IPS DF 4.7 (cell line): ENCODE results near the gene IRF1.
"Not testable (repeated sequence)": the region's sequence is repeated elsewhere in the genome, so short reads cannot be mapped to it uniquely, and the experiment has no call there.

ENCODE experiments used
- DNase-seq: peaks from one replicate; pipeline ENCODE4 v3.0.0-alpha.2; 2013; ENCODE audit warnings: low spot score; ENCODE audit errors: extremely low read depth

Gene IRF1

DNA sequence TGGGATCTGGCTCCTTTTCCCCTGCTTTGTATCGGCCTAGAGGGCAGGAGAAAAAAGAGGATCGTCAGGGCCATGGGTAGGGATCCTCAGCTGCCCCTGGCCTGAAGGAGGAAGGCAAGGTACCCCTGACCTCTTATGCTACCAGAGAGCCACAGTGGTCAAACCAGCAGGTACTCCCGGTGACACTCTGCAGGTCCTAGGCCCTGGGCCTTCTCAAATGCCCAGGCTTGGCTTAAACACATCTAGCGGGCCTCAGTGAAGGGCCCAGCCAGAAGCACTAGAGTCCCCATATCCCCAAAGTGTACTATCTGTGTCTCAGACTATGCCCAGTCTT is 3.5 kb downstream of the IRF1 start:
- DNase-seq = no peak

DNA sequence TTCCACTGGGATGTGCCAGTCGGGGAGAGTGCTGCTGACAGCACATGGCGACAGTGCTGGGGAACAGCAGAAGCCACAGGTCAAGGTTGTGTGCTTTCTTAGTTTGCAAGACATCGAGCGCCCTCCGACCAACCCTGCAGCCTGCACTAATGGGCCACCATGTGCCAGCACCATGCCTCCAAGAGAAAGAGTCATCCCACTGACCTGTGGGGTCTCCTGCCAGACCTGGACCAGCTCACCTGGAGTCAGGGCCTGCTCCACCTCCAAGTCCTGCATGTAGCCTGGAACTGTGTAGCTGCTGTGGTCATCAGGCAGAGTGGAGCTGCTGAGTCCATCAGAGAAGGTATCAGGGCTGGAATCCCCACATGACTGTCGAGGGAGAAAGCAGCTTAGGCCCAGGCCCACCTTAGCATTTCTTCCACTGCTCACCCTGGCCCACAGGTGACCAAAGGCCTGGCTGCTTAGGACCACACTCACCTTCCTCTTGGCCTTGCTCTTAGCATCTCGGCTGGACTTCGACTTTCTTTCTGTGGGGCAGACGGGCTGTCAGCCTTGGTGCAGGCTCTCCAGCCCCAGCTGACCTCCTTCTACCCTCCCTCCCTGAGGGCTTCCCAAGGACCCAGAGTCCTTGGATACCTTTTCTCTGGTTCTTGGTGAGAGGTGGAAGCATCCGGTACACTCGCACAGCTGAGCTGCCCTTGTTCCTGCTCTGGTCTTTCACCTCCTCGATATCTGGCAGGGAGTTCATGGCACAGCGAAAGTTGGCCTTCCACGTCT is 4.1 kb downstream of the IRF1 start:
- no peak for DNase-seq

DNA sequence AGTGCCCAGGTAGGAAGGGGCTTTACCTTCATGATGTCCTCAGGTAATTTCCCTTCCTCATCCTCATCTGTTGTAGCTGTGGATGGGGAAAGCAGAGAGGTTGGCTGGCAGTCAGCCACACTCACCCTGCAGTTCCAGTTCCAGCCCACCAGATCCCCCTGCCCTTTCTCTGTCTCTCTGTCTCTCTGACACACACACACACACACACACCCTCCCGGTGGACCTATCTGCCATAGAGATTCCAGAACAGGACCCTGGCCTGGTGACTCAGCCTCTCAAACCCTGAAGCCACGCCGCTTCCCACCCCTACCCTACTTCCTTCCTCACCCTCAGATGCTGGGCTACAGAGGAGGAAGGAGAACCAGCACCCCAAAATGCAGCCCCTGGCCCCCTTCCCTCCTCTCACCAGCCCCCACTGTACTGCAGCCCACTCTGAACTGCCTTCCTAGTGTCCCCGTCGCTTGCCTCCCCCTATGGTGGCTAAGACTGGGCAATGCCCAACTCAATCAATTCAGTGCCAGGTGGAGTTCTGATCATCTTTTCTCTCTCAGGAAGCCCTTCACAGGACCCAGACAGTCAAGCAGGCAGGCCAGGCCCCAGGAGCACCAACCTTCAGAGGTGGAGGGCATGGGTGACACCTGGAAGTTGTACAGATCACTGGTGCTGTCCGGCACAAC is 4.8 kb downstream of the IRF1 start:
- DNase-seq = no peak

DNA sequence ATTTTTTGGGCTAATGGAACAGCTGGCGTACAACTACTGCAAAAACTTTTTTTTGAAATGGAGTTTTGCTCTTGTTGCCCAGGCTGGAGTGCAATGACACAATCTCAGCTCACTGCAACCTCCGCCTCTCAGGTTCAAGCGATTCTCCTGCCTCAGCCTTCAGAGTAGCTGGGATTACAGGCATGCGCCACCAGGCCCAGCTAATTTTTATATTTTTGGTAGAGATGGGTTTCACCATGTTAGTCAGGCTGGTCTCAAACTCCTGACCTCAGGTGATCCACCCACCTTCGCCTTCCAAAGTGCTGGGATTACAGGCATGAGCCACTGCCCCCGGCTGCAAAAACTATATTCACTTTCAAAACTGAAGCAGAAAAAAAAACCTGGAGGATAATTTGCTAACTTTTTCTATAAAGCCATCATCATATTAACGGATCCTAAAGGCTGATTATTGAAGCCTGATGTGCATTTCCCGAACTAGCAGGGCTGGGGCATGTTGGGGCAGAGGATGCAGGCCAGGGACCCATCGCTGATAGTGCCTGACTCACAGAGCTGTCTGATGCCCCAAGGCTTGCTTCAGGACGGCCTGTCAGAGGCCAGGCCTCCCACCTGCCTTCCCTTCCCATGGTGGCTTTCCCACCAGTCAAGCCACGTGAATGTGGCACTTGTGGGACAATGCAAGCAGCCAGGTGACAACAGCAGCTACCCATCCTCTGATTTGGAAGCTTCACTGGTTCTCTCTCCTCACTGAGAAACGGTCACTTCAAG is 5.5 kb downstream of the IRF1 start:
- DNase-seq = not testable (repeated sequence)

DNA sequence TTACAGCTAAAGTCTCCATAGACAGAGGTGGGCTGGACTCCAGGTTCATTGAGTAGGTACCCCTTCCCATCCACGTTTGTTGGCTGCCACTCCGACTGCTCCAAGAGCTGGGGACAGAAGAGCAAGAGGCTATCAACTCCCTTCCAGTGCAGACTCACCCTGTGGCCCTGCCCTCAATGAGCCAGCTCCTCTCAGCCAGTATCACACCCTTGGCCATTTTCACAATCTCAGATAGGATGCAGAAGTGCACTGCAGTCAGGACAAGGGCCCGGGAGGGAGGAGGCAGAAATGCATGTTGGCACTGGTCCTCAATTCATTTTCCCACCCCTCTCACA is 6.2 kb downstream of the IRF1 start:
- no peak for DNase-seq

DNA sequence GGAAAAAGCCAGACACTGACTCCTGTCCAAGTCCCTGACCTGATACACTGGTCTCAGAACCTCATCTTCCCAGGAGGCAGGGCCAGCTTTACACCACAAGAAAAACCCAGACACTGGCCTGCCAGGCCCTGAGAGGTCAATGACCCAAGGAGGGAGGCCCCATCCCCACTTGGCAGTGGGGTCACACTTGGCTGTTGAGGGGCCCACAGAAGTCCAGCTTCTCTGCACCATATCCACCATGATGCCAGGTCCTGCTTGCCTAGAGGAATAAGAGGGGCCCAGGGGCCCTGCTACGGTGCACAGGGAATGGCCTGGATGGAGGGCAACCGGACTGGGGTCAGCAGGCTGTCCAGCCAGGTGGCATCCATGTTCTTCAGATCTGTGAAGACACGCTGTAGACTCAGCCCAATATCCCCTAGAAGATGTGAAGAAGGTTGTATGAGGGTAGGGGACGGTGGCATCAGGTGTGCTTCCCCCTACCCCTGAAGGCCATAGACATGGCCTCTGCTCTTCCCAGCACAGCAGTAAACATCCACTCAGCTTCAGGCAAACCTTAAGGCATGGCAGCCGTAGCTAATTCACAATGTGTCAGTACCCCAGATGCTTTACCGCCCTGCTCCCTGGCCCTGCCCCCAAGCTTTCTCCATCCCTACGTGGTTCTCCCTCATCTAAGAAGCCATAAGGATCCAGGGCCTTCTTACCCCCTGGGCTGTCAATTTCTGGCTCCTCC is 6.7 kb downstream of the IRF1 start:
- no peak for DNase-seq

DNA sequence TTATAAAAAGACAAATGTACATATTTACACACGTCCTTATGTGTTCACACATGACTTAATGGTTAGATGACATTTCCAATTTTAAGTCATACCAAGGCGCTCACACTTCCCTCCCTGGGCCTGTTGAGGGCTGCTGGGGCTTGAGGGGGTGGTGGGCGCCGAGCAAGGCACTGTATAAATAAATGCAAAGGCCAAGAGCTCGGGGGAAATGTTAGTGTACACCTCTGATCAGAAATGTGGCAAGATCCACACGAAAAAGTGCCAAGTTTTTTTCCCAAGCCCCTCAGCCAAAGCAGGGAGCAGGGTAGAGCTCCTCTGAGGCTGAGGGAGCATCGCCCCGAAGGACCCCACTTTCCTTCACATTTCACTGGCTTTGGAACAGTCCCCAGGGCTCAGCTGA is 7.5 kb downstream of the IRF1 start:
- no peak for DNase-seq

DNA sequence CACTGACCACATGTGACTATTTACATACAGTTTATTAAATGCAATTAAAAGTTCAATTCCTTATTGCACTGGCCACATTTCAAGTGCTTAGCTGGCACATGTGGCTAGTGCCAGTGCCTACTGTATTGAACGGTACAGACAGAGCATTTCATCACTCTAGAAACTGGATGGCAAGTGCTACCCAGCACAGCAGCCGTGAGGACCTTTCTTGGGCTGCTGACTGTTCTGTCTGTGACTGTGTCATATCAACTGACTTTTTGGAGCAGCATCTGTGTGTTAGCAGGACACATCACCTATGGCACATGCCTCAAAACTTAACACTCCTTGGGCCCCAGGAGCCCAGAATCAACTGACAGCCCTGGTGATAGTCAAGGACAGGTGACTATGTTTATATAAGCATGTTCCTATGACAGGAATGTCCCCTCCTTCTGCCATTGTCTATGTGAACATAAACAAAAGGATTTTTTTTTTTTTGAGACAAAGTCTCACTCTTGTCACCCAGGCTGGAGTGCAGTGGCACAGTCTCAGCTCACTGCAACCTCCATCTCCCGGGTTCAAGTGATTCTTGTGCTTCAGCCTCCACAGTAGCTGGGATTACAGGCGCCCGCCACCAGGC is 8.9 kb downstream of the IRF1 start:
- DNase-seq = no peak

DNA sequence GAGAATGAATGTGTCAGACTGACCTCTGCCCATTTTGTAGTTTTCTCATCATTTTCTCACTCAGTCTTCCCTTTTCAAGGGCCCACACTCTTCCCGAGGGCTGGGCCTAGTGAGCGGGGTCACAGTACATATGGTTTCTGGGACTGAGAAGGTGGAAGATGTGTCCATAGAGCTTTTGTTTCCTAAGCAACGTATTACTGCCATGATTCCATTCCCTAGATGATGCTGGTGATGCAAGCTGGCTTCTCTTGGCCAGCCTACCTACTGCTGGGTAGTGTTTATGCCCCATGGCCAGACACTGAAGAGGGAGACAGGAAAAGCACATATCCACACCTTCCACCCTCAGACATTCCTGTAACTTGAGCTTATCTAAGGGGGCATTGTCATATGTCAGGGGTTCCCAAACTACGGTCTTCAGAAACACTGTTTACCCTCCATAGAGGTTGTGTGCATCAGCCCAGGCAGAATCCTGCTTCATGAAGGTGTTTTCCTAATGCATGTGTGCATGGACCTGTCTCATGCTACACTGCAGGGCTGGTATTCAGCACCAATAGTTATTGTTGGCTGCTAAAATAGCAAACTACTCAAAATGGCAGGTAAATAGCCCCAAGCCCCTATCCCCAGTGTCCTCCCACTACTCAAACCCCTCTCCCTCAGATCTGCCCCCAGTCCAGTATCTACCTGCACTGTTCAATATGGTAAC is 9.5 kb downstream of the IRF1 start:
- DNase-seq = no peak

DNA sequence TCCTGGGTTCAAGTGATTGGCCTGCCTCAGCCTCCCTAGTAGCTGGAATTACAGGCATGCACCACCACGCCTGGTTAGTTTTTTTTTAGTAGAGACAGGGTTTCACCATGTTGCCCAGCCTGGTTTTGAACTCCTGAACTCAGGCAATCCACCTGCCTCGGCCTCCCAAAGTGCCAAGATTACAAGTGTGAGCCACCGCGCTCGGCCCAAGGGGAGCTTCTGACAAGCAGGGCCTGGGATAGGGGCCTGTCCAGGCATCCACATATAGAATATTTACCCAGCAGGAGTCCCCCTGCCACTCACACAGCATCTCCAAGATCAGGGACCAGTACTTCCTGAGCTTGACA is 10.1 kb downstream of the IRF1 start:
- no peak for DNase-seq

DNA sequence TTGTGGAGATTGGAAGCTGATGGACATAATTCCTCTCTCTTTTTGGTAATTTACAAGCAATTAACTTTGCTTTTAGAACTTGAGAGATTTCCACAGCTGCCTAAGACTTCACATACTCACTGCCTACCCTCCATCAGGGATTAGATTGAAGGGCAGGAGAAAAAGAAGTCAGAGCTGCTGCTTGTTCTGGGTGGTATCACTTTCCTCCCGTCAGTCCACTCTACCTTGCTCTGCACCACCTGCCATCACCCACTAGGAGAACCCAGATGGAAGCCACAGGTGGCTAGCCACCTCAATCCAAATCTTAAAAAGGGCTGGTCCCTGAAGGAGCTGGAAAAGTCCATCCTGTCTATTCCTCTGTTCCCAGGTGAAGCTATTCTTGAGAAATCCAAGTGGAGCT is 10.5 kb downstream of the IRF1 start:
- no peak for DNase-seq

DNA sequence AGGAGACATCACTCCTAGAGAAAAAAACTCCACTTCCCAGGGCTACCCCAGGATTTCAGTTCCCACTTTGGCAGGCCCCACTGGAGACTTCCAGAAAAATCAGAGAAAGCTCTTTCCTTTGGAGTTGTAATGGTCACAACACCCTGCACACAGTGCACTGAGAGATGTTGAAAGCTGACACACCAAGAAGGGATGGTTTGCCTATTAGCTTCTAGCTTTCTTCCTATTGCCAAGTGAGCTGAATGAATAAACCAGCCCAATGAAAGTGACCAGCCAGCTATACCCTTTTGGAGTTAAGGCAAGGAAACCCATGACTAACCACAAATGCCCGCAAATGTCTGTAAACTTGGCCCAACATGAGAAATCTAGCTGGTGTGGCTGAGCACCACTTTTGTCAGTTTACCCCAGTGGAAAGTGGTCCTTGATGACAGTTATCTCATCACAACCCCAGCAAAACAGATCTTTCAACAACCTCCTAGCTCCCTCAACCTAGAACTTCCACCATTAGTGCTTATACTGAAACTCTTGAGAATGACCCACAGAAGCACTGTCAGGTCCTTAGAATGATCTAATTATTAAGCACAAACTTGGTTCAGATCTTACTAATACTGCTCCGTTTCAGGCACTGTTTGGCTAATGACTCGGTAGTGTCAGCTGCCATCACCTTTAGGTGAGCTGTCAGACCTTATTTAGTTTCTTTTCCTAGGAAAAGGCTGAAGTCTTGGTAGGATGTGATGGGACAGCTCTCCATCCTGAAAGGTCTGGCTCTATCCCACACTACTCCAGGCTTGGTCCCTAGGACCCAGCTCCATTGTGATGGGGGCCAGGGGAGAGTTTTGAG is 11.2 kb downstream of the IRF1 start:
- DNase-seq = no peak

DNA sequence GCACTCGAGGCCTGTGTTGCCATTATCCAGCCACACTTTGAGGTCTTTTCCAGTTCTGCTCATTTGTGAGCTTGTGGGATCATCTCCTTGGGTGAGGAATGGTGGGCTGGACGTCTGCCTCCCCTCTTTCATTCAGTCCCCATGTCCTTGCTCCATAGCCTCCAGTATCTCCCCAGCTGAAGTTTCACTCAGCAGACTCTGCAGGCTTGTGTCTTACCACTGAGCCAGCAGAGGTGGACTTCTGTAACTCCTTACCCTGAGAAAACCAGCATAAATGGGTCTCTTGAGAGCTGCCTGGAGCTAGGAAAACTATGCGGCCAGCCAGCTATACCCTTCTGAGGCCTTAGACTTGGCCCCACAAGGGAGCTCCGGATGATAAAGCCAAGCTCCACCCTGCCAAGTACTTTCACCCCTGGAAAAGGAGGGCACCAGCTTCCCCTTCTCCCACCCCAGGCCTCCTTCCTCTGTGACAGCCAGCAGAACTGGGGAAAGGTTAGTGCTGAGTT is 12.2 kb downstream of the IRF1 start:
- no peak for DNase-seq

DNA sequence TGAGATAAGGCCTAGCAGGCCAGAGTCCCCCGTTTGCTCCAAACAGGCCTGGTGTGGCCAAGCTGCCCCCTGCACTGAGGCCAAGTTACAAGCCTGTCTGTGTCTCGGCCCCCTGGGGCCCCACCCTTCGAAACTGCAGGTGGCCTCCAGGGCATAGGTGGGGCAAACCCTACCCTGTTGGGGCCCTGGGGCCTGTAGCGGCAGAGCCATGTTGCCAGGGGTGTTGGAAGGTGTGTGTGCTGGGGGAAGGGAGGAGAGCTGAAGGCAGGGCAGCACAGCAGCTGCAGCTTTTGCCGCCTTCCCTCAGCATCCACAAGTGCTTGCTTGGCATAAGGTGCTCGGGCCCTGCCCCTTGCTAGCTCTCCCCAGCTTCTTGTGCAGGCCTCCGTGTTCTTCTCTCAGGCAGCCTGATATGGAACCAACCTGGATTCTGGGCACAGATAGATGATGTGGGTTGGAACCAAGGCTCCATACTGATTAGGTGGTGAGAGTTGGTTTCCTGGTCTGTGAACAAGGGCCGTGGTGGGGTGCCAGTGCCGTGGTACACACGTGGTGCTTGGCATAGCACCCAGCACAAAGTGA is 12.7 kb downstream of the IRF1 start:
- DNase-seq = no peak

DNA sequence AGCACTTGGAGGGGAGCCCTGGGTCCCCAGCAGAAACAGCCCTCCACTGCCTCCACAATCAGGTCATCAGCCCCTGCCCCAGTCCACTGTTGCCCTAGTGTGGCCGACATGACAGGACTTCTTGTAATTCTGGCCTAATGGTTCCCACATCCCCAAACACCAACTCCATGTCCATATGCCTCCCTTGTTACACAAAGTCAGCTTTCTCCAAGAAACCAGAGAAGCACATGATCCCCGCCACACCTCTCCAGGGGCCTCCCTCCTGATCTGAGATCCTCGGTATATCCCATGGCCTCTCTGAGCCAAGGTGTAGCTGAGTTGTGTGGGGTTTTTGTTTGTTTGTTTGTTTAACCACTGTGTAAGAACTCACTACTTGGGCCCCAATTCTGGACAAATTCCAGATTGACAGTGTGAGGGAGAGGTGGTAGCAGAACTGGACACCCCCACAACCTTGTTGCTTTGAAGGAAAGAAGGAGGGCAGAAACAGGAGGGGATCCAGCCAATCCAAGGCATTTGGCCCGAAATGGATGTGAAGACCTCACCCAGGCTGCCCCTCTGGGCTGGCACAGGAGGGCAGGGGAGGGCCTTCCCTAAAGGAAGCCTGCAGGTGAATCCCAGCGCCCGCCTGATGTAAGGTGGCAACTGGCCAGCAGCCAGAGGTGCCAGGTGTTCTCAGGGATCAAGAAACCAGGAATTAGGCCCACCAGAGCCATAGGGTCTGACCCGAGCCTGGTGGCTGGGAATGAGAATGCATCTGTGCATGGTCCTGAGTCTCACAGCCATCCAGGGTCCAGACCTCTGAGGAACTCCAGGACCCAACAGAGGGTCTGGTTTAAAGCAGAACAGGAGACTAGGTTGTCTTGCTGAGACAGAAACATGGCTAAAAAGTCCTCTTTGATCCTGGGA is 13.4 kb downstream of the IRF1 start:
- no peak for DNase-seq

DNA sequence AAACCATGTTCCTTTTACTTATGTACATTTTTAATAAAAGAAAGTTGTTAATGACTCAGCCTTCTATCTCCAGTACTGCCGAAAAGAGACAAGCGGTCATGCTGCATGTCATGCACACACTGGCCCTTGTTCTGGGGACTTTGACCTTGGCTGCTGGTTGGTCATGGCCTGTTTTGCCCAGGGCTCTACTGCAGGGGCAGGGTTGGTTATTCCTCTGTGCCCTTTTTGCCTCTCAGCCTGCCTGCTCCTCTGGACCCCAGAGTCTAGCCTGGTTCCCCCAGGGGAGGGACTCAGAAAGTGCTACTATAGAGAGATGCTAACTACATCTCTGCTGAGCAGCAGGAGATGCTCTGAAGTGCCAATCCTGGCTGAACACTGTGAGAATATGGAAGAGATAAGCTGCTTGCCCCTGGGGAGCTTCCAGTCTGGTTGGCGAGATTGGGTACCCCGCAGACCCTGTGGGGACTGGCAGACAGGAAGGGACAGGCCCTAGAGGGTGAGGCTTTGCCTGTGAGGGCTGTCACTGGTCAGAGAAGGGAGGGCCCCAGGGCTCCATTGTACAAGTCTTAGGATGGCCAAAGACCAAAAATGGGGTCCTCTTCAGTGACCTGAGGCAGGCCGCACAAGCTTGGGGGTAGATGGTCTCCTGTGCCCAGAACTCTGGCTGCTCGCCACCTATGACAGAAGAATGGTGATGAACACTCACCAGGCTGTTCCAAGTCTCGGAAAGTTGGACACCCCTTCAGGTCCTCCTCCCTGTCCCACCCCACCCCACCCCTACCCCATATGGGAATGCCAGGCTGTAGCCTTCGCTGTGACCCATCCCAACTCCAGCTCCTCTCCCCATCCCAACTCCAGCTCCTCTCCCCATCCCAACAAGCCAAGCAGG is 14.3 kb downstream of the IRF1 start:
- no peak for DNase-seq

DNA sequence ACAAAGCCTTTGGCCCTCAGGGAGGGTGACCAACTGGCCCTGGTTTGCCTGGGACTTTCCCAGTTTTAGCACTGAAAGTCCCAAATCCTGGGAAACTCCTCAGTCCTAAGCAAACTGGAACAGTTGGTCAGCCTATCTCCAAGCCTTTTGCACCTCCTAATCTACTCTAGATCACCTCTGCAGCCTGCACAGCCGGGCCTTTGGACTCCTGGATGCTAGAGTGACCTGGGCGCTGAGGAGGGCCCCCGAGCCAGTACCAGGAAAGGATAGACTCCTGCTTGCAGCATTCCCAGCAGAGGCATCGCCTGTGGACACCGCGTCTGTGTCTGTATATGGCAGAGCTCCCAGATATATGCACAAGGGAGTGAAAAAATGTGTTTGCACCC is 15.1 kb downstream of the IRF1 start:
- DNase-seq = no peak
